Ovary (tissue), 9 donors: ENCODE data around the gene DNHD1. TPM values are rescaled to one million over a fixed set of nuclear protein-coding genes. Genes with fewer than 3 reads are reported as not detected.

Source experiments
- DNase-seq, 5 donors: peaks; one replicate each; pipeline ENCODE4 v3.0.0-alpha.2; 2019 to 2020
- H3K27ac ChIP-seq, 2 donors: fragments of 200-600 bp; one replicate each; pipeline versions ENCODE4 v1.5.1 to v1.8.0; 2019 to 2022
- H3K27me3 ChIP-seq: fragments of 200-600 bp; one replicate; pipeline ENCODE4 v1.8.0; 2022
- H3K36me3 ChIP-seq: fragments of 200-600 bp; sonication (generic); one replicate; pipeline ENCODE4 v1.5.1; 2019
- H3K4me1 ChIP-seq: one replicate; pipeline ENCODE4 v1.8.1; 2013; ENCODE audit warnings: mild to moderate bottlenecking, moderate library complexity; ENCODE audit not compliant: insufficient read depth
- H3K4me3 ChIP-seq: fragments of 200-600 bp; sonication (generic); one replicate; pipeline ENCODE4 v1.5.1; 2017
- H3K9me3 ChIP-seq, 2 donors: fragments of 200-600 bp in 1 of 2; sonication (generic) in 1 of 2; one replicate each; pipeline versions ENCODE4 v1.5.1 to v1.8.1; 2013 to 2019; ENCODE audit warnings: mild to moderate bottlenecking in 1 of 2, moderate library complexity in 1 of 2
- CTCF ChIP-seq, 3 donors: fragments of 450-650 bp in 2 of 3; fragments of 200-600 bp in 1 of 3; IDR thresholded peaks; one replicate each; pipeline versions ENCODE4 v1.5.1 to v1.8.0; 2016 to 2022; ENCODE audit warnings: antibody characterized with exemption in 3 of 3, mild to moderate bottlenecking in 1 of 3
- EP300 ChIP-seq: sonication (generic); formaldehyde crosslinking; IDR thresholded peaks from one replicate; pipeline ENCODE4 v1.6.1; 2017; ENCODE audit warnings: antibody characterized with exemption
- POLR2A ChIP-seq: fragments of 450-650 bp; IDR thresholded peaks from one replicate; pipeline ENCODE4 v1.6.1; 2017; ENCODE audit warnings: antibody characterized with exemption, mild to moderate bottlenecking, moderate library complexity
- whole genome bisulfite sequencing, 3 donors: extraction: QIAGEN DNeasy Blood & Tissue Kit in 1 of 3; methylation state at CpG; one replicate each; pipeline versions ENCODE4 v1.1.5 to v1.1.7; 2013 to 2017; 5-methylcytosine and 5-hydroxymethylcytosine counted together
- intact Hi-C, 4 donors: fragments of 100-400 bp; cut with DNase I; formaldehyde crosslinking; loops; one replicate each; pipeline versions ENCODE4 v1.11.0 to v1.15.1; 2022 to 2023
- polyA plus RNA-seq, 2 donors: library from polyadenylated mRNA; stranded (reverse); fragments of 200-250 nt in 1 of 2; fragments of 350-450 nt in 1 of 2; fragmentation: Illumina TruSeq in 1 of 2; extraction: RNeasy Lipid Tissue Mini Kit (QIAGEN cat#74804) in 1 of 2; gene quantifications; one replicate each; pipeline ENCODE4 v1.2.3, GENCODE V29; 2013 to 2014
- total RNA-seq, 7 donors: library from RNA; depleted of rRNA in 2 of 7; stranded (reverse); fragments of >200 nt in 2 of 7; fragmentation: NEBNext Ultra II Directional in 3 of 7; extraction: Animal tissue kit (Norgen Biotek cat#: 25700) in 3 of 7; gene quantifications; one replicate each; pipeline versions ENCODE4 v1.1.0 to v1.2.4, GENCODE V29; 2016 to 2023
- donor health status: DM: no; HTN: no; CAD: no; lungs with moderate emphysema.
- donor health status: DM: no; HTN: no; CAD: no.
- donor health status: Bipolar disorder and iron deficiency.
- donor health status: DM: yes; HTN: yes; CAD: no.
- donor health status: DM: no; HTN: no; CAD: no.
- donor health status: DM: yes; HTN: yes; CAD: no.

The DNHD1 gene
- total and polyA plus RNA-seq, 9 donors = 4.0 to 27.6 (median 9.2) TPM

- DNase-seq = no peak
- H3K36me3 ChIP-seq = no peaks in the 10 kb centered on the region
- H3K4me3 ChIP-seq = no peak overlapping the region
- H3K4me1 ChIP-seq = peaks cover 3% of the 10 kb centered on the region
- WGBS, 3 donors = 88 to 93% (median 90%) methylated on average over 13 of the region's 13 CpGs
- intact Hi-C loops = no loop called here
- H3K27me3 ChIP-seq = no peaks in the 10 kb centered on the region
- no peak overlapping the region for H3K27ac ChIP-seq
- no peaks in the 10 kb centered on the region for H3K9me3 ChIP-seq
- TF ChIP-seq EP300 (no peak), CTCF (IDR thresholded peaks at IDR 0.05) (no peak), POLR2A (no peak)
Measured at GRCh38 chr11:6566704-6567370, 69.8 kb downstream of the DNHD1 start.

- Histone ChIP-seq H3K4me1 (peaks cover 3% of the 10 kb centered on the region), H3K27ac (no peak overlapping the region), H3K27me3 (no peaks in the 10 kb centered on the region), H3K9me3 (no peaks in the 10 kb centered on the region), H3K4me3 (no peak overlapping the region), H3K36me3 (no peaks in the 10 kb centered on the region)
- TF ChIP-seq POLR2A (no peak), EP300 (no peak), CTCF (IDR thresholded peaks at IDR 0.05) (no peak)
- no peak for DNase-seq
- 90 to 97% (median 96%) methylated on average over 7 of the region's 7 CpGs for WGBS, 3 donors
- intact Hi-C loops = no loop called here
Measured at GRCh38 chr11:6567371-6567745, 70.3 kb downstream of the DNHD1 start.

GRCh38 chr11:6568191-6568918, 71.3 kb downstream of the DNHD1 start:
- Histone ChIP-seq H3K27ac (no peak overlapping the region), H3K36me3 (no peaks in the 10 kb centered on the region)
- DNase-seq = peak in 4 of 5 donors; percentile 44 to 66 (median 54)

GRCh38 chr11:6569706-6570105, 72.6 kb downstream of the DNHD1 start:
- Histone ChIP-seq H3K36me3 (no peaks in the 10 kb centered on the region), H3K4me1 (peaks cover 3% of the 10 kb centered on the region), H3K27ac (no peak overlapping the region), H3K9me3 (no peaks in the 10 kb centered on the region), H3K27me3 (no peaks in the 10 kb centered on the region), H3K4me3 (no peak overlapping the region)
- WGBS, 3 donors = 86 to 97% (median 92%) methylated on average over 5 of the region's 5 CpGs
- intact Hi-C loops = no loop called here
- no peak for DNase-seq
- TF ChIP-seq POLR2A (no peak), CTCF (IDR thresholded peaks at IDR 0.05) (no peak), EP300 (no peak)

More at GRCh38 chr11:6568191-6568918, 71.3 kb downstream of the DNHD1 start:
- TF ChIP-seq EP300 (no peak), POLR2A (no peak), CTCF (IDR thresholded peaks at IDR 0.05) (no peak)
- no peak overlapping the region for H3K4me3 ChIP-seq
- H3K4me1 ChIP-seq = peaks cover 3% of the 10 kb centered on the region
- intact Hi-C loops = no loop called here
- WGBS, 3 donors = 43 to 50% (median 49%) methylated on average over 4 of the region's 4 CpGs
- no peaks in the 10 kb centered on the region for H3K27me3 ChIP-seq
- H3K9me3 ChIP-seq = no peaks in the 10 kb centered on the region
